GM20000 (cell line): ENCODE measurements around the gene EBF3.

Source experiments
- DNase-seq: peaks from one replicate; pipeline ENCODE4 v3.0.0; 2012; ENCODE audit warnings: low spot score
- TF ChIP-seq, protein P1 (sequence below): IDR thresholded peaks from 2 replicates; pipeline ENCODE4 v1.5.1; 2012; ENCODE audit warnings: mild to moderate bottlenecking, control low read depth; ENCODE audit errors: extremely low read depth, missing control alignments

Gene EBF3

GRCh38 chr10:130003166-130003565 lies 39.1 kb upstream of the EBF3 start:
- DNase-seq: no peak
- TF ChIP-seq, protein P1, sequence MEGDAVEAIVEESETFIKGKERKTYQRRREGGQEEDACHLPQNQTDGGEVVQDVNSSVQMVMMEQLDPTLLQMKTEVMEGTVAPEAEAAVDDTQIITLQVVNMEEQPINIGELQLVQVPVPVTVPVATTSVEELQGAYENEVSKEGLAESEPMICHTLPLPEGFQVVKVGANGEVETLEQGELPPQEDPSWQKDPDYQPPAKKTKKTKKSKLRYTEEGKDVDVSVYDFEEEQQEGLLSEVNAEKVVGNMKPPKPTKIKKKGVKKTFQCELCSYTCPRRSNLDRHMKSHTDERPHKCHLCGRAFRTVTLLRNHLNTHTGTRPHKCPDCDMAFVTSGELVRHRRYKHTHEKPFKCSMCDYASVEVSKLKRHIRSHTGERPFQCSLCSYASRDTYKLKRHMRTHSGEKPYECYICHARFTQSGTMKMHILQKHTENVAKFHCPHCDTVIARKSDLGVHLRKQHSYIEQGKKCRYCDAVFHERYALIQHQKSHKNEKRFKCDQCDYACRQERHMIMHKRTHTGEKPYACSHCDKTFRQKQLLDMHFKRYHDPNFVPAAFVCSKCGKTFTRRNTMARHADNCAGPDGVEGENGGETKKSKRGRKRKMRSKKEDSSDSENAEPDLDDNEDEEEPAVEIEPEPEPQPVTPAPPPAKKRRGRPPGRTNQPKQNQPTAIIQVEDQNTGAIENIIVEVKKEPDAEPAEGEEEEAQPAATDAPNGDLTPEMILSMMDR: no peak

DNA sequence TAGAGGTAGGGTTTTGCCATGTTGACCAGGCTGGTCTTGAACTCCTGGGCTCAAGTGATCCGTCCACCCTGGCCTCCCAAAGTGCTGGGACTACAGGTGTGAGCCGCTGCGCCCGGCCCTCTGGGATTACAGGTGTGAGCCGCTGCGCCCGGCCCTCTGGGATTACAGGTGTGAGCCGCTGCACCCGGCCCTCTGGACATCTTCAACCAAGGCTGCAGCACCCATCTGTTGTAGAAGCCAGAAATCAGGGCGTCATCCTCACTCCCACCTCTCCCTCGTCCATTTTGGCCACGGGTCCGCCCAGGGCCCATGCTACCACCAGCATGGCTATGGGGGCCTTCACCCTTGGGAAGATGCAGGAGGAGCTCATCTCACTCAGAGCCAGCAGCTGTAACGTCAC lies 38.5 kb upstream of the EBF3 start:
- TF ChIP-seq, protein P1: no peak
- no peak for DNase-seq

GRCh38 chr10:130000918-130001317 lies 36.8 kb upstream of the EBF3 start:
- no peak for DNase-seq
- TF ChIP-seq, protein P1: no peak

- TF ChIP-seq, protein P1: no peak
Observed at GRCh38 chr10:129999140-129999539, 35.1 kb upstream of the EBF3 start.

GRCh38 chr10:129993621-129994020 lies 29.5 kb upstream of the EBF3 start:
- TF ChIP-seq, protein P1: no peak
- no peak for DNase-seq

More at GRCh38 chr10:129999140-129999539, 35.1 kb upstream of the EBF3 start:
- DNase-seq: no peak

DNA sequence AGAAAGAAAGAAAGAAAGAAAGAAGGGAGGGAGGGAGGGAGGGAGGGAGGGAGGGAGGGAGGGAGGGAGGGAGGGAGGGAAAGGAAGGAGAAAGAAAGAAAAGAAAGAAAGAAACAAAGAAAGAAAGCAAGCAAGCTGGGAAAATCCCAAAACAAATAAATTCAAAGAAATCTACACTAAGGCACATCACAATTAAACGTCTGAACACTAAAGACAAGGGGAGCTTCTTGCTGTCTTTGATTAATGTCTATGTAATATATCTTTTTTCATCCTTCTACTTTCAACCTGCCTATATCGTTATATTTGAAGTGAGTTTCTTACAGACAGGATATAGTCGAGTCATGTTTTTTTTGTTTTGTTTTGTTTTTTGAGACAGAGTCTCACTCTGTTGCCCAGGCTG lies 28.3 kb upstream of the EBF3 start:
- TF ChIP-seq, protein P1: no peak
- DNase-seq: no peak

GRCh38 chr10:129982825-129983224 lies 18.8 kb upstream of the EBF3 start:
- no peak for DNase-seq
- TF ChIP-seq, protein P1: no peak

GRCh38 chr10:129978980-129979379 lies 14.9 kb upstream of the EBF3 start:
- DNase-seq: no peak

More at GRCh38 chr10:129978980-129979379, 14.9 kb upstream of the EBF3 start:
- TF ChIP-seq, protein P1: no peak
